HepG2 (cell line): ENCODE data around the gene LEAP2. TPM values are rescaled to one million over a fixed set of nuclear protein-coding genes. Genes with fewer than 3 reads are reported as not detected.

Source experiments
- GTF2F1 ChIP-seq: fragments of 150-350 bp; IDR thresholded peaks from 2 replicates; pipeline ENCODE4 v1.6.1; 2014; ENCODE audit warnings: low read length
- HNRNPL ChIP-seq: fragments of 200-400 bp; formaldehyde crosslinking; IDR thresholded peaks from 2 replicates; pipeline ENCODE4 v1.6.1; 2017; ENCODE audit warnings: mild to moderate bottlenecking, low read depth, low read length
- NCOR1 ChIP-seq: fragments of 200-600 bp; sonication (generic); IDR thresholded peaks from 2 replicates; pipeline ENCODE4 v1.7.0; 2017; ENCODE audit warnings: antibody characterized with exemption, low read length, borderline replicate concordance
- PCBP2 ChIP-seq: fragments of 200-400 bp; formaldehyde crosslinking; optimal IDR thresholded peaks from 2 replicates; pipeline ENCODE3; 2018; ENCODE audit warnings: low read length, low read depth; ENCODE audit not compliant: poor library complexity, severe bottlenecking
- SMARCE1 ChIP-seq: fragments of 450-650 bp; IDR thresholded peaks from 2 replicates; pipeline ENCODE4 v1.6.1; 2017; ENCODE audit warnings: borderline replicate concordance
- SNAPC4 ChIP-seq: sonication (generic); formaldehyde crosslinking; IDR thresholded peaks from 2 replicates; pipeline ENCODE4 v1.4.0; 2020; ENCODE audit warnings: mild to moderate bottlenecking, missing genetic modification reagents
- SOX13 ChIP-seq, 3 experiments: fragments of 450-650 bp in 1 of 3; sonication (generic) in 1 of 3; formaldehyde crosslinking in 1 of 3; IDR thresholded peaks in 2 of 3; conservative IDR thresholded peaks in 1 of 3; 2 replicates each; pipeline versions ENCODE4 v1.5.0 to v1.6.1; 2016 to 2020; ENCODE audit warnings: antibody characterized with exemption in 1 of 3, mild to moderate bottlenecking in 1 of 3, missing compliant biosample characterization in 1 of 3, missing genetic modification reagents in 1 of 3, moderate library complexity in 1 of 3
- ZC3H13 ChIP-seq: sonication (generic); formaldehyde crosslinking; IDR thresholded peaks from 2 replicates; pipeline ENCODE4 v1.8.1; 2023; ENCODE audit warnings: mild to moderate bottlenecking, missing genetic modification reagents, moderate library complexity
- ZNF333 ChIP-seq: sonication (generic); formaldehyde crosslinking; IDR thresholded peaks from 2 replicates; pipeline ENCODE4 v1.4.0; 2020; ENCODE audit warnings: mild to moderate bottlenecking, missing genetic modification reagents, borderline replicate concordance
- ZNF33A ChIP-seq: sonication (generic); formaldehyde crosslinking; IDR thresholded peaks from 2 replicates; pipeline ENCODE4 v1.5.1; 2020; ENCODE audit warnings: missing genetic modification reagents, mild to moderate bottlenecking, moderate library complexity, borderline replicate concordance
- ZNF790 ChIP-seq: sonication (generic); formaldehyde crosslinking; IDR thresholded peaks from 2 replicates; pipeline ENCODE4 v1.8.0; 2022; ENCODE audit warnings: missing genetic modification reagents, mild to moderate bottlenecking, borderline replicate concordance
- ZSCAN30 ChIP-seq: sonication (generic); formaldehyde crosslinking; IDR thresholded peaks from 2 replicates; pipeline ENCODE4 v1.5.0; 2020; ENCODE audit warnings: mild to moderate bottlenecking, missing genetic modification reagents
- polyA plus RNA-seq, 8 experiments: library from polyadenylated mRNA; depleted of rRNA in 3 of 8; stranded (reverse) in 7 of 8; unstranded in 1 of 8; fragments of >200 nt; fragmentation: Illumina TruSeq in 4 of 8; extraction: Trizol in 4 of 8; gene quantifications; 2 replicates each; pipeline versions ENCODE4 v1.2.1 to v1.2.3, GENCODE V29; 2011 to 2016; ENCODE audit warnings: low read depth in 4 of 8, missing spikeins in 1 of 8, mixed read lengths in 1 of 8; ENCODE audit not compliant: insufficient read depth in 1 of 8
- total RNA-seq, 5 experiments: library from RNA; depleted of rRNA; stranded (reverse); fragments of >200 nt; fragmentation: Illumina TruSeq; extraction: Trizol; gene quantifications; 2 replicates each; pipeline ENCODE4 v1.2.3, GENCODE V29; 2016; ENCODE audit warnings: low read depth in 1 of 5
- TF ChIP-seq, protein P1 (sequence below): sonication (generic); formaldehyde crosslinking; IDR thresholded peaks from 2 replicates; pipeline ENCODE4 v1.8.0; 2022; ENCODE audit warnings: mild to moderate bottlenecking, missing genetic modification reagents, moderate library complexity

Gene LEAP2
- total and polyA plus RNA-seq, 2 of the 13 experiments (the other 11 are each of a cell fraction or from before 2014, with no cell fraction given), result 23.9 to 51.9 TPM

DNA sequence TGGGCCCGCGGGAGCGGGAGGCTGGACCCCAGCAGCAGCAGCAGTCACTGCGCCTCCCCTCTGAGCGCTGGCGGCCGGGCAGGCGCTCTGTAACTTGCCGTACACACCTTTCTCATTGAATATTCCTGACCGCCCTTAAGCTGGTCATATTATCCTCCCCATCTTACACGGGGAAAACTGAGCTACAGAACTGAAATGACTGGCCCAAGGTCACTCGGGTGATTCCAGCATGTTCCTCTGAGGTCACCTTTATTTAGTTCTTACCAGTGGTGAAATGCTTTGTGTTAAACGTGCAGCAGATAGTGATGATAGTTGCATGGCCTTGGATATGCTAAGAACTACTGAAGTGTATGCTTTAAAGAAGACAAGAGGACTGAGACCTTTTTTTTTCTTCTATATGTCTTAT is 6.4 kb upstream of the LEAP2 start (continued):
- TF ChIP-seq PCBP2 (no peak), ZSCAN30 (CRISPR knock-in tag) (no peak), NCOR1 (no peak), SNAPC4 (CRISPR knock-in tag) (peak; percentile 74; the same call in 1 of the 2 replicates), HNRNPL (no peak), ZNF790 (CRISPR knock-in tag) (0 out of 2 replicates have a peak, but pooled peaks have one; percentile 39), ZNF333 (CRISPR knock-in tag) (0 out of 2 replicates have a peak, but pooled peaks have one; percentile 39), ZNF33A (CRISPR knock-in tag) (no peak), GTF2F1 (no peak), ZC3H13 (CRISPR knock-in tag) (0 out of 2 replicates have a peak, but pooled peaks have one; percentile 5), SOX13 (IDR thresholded peaks at IDR 0.05) (no peak), SOX13 (CRISPR knock-in tag; conservative IDR thresholded peaks at IDR 0.05 in 1 of 2, IDR thresholded peaks at IDR 0.05 in 1 of 2) (no peak), SMARCE1 (no peak)
- TF ChIP-seq, protein P1, sequence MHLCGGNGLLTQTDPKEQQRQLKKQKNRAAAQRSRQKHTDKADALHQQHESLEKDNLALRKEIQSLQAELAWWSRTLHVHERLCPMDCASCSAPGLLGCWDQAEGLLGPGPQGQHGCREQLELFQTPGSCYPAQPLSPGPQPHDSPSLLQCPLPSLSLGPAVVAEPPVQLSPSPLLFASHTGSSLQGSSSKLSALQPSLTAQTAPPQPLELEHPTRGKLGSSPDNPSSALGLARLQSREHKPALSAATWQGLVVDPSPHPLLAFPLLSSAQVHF, result 0 out of 2 replicates have a peak, but pooled peaks have one; percentile 6
